Panc1 (cell line): ENCODE measurements around the gene CLEC16A.

Experiments used
- POLR2AphosphoS5 ChIP-seq: IDR thresholded peaks from 2 replicates; pipeline ENCODE4 v1.6.1; 2012; ENCODE audit warnings: mild to moderate bottlenecking, low read depth, low read length, moderate library complexity
- TF ChIP-seq, protein P1 (sequence below): fragments of 450-650 bp; IDR thresholded peaks from 2 replicates; pipeline ENCODE4 v1.5.1; 2017; ENCODE audit warnings: mild to moderate bottlenecking

DNA sequence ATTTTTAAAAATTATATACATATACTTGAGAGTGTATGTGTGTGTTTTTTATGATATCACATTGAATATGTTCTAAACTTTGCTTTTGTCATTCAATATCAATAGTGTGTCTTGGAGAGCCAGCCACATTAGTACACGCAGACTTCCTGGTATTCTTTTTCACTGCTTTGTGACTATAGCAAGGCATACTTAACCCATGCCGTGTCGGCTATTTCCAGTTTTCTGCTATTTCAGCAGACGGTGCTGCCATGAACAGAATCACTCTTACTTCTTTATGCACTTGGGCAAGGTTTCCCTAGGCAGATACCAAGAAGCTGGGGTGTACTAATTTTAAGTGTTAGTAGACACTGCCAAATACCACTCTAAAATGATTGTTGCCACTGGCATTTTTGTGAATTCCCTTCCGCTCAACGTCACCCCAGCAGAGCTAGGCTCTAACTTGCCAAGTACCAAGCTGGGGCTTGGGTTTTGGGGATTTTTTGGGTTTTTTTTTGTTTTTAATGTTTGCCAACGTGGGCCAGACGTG lies 176.8 kb downstream of the CLEC16A start:
- TF ChIP-seq, protein P1, sequence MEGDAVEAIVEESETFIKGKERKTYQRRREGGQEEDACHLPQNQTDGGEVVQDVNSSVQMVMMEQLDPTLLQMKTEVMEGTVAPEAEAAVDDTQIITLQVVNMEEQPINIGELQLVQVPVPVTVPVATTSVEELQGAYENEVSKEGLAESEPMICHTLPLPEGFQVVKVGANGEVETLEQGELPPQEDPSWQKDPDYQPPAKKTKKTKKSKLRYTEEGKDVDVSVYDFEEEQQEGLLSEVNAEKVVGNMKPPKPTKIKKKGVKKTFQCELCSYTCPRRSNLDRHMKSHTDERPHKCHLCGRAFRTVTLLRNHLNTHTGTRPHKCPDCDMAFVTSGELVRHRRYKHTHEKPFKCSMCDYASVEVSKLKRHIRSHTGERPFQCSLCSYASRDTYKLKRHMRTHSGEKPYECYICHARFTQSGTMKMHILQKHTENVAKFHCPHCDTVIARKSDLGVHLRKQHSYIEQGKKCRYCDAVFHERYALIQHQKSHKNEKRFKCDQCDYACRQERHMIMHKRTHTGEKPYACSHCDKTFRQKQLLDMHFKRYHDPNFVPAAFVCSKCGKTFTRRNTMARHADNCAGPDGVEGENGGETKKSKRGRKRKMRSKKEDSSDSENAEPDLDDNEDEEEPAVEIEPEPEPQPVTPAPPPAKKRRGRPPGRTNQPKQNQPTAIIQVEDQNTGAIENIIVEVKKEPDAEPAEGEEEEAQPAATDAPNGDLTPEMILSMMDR: no peak
- no peak for TF ChIP-seq POLR2AphosphoS5
